Measurements from ENCODE around the gene CALML3. TPM values are rescaled to one million over a fixed set of nuclear protein-coding genes. Genes with fewer than 3 reads are reported as not detected.

The CALML3 gene
- total RNA-seq, 4 donors from 2014 or later: 0.24 TPM; not detected in 3

Other genes starting within 250 kb of the CALML3 start
- not detected for gene UCN3, start 160.0 kb upstream of the CALML3 start, total RNA-seq
- gene TUBAL3, start 120.1 kb upstream of the CALML3 start, total RNA-seq: 1 to 10 TPM in 1 of 4 donors, under 1 TPM in 1, not detected in 2; 0.33 to 1.1 TPM
- gene NET1, start 112.4 kb upstream of the CALML3 start, total RNA-seq: 100 to 1,000 TPM in 2 of 4 donors, 10 to 100 TPM in 2; 50.9 to 151 (median 112) TPM
- not detected for gene CALML5, start 25.4 kb upstream of the CALML3 start, total RNA-seq
- 10 to 100 TPM in 3 of 4 donors, 1 to 10 TPM in 1; 9.9 to 27.7 (median 14.2) TPM for gene ASB13, start 141.6 kb downstream of the CALML3 start, total RNA-seq
- 100 to 1,000 TPM in 1 of 4 donors, 10 to 100 TPM in 3; 73.2 to 132 (median 96.3) TPM for gene TASOR2, start 159.9 kb downstream of the CALML3 start, total RNA-seq